ENCODE data around the gene GSTM2. TPM values are rescaled to one million over a fixed set of nuclear protein-coding genes. Genes with fewer than 3 reads are reported as not detected.
A peak's percentile ranks its signal among the peaks of the same experiment; 100 is the strongest.
"Not testable (repeated sequence)": the region's sequence is repeated elsewhere in the genome, so short reads cannot be mapped to it uniquely, and the experiment has no call there.

Gene GSTM2
- total RNA-seq, 2 experiments from 2014 or later, result 106 to 107 TPM

DNA sequence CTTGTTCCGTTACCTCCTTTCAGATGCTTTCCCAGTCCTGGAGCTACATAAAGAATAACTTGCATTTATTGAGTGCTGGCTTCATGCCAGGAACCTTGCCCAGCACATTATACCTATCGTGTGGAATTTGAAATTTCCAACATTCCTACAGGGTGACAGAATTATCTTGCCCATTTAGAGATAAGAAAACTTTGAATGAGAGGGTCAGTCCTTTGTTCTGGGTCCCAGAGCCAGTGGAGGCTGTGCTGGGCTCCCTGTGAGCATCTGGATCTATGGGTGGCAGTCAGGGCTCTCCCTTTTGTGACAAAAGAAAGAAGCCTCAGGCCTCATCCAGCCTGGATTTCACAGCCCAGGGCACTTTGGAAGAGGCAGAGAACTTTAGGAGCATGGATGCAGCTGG, 8.7 kb upstream of the GSTM2 start:
- peaks cover 54% of the 10 kb centered on the region for H3K36me3 Mint-ChIP-seq (ENCODE audit: low read depth)
- intact Hi-C loops (cut with DNase I, micrococcal nuclease), result no loop called here
- no peaks in the 10 kb centered on the region for H3K27me3 Mint-ChIP-seq
- H3K4me3 Mint-ChIP-seq, result peak overlapping the region; percentile 72
- Histone ChIP-seq H3K9me3 (ENCODE audit: control insufficient read depth in 1 of 2, insufficient read depth in 1 of 2, low read length in 2 of 2) (no peaks in the 10 kb centered on the region), H3K27ac (ENCODE audit: low read depth in 1 of 2, low read length in 2 of 2) (no peak overlapping the region), H3K27me3 (ENCODE audit: control insufficient read depth in 1 of 2, insufficient read depth in 2 of 2, low read length in 2 of 2) (no peaks in the 10 kb centered on the region), H3K4me1 (ENCODE audit: insufficient read depth, low read length) (peaks cover 16% of the 10 kb centered on the region), H3K4me3 (ENCODE audit: low read length) (no peak overlapping the region), H3K36me3 (ENCODE audit: insufficient read depth, low read length) (no peaks in the 10 kb centered on the region)
- ATAC-seq (ENCODE audit: poor library complexity) (no peak), DNase-seq (no peak)
- no peaks in the 10 kb centered on the region for H3K9me3 Mint-ChIP-seq
- CTCF ChIA-PET, result no interaction called here
- TF ChIP-seq CTCF (IDR thresholded peaks at IDR 0.05), result no peak
- H3K27ac Mint-ChIP-seq, result no peak overlapping the region
- POLR2A ChIA-PET, result no interaction called here
- peaks cover 40% of the 10 kb centered on the region for H3K4me1 Mint-ChIP-seq (ENCODE audit: low read depth)

DNA sequence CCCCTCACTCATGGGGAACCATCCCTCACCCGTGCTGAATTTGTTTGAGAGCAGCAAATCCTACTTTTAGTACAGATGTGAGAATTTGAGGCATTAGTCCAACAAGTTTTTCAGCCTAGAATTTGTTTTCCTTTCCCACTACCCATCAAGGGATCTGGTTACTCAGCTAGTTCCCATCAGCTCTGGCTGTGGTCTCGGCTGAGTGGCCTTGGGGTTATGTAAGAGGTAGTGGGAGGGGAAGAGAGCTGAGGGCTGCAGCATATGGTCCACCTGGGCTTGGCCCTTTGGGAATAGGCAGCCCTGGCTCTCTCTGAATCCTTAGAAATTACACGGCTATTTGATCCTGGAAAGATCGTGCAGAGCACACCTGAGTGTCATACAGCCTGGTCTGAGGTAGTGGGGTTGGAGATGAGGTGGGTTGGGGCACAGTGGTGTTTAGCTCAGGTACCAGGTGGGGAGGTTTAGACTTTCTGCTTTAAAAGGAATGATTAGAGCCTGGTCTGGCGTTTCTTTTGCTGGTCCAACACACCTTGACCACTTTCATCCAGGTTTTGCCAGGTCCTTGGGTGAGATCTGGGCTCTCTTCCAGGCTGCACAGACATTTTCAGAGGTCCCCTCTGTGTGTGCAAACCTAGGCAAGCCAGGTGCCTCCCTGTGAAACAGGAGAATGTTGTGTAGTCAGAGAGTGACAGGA, 7.7 kb upstream of the GSTM2 start:
- Histone ChIP-seq H3K27ac (ENCODE audit: low read depth in 1 of 2, low read length in 2 of 2) (no peak overlapping the region), H3K36me3 (ENCODE audit: insufficient read depth, low read length) (no peaks in the 10 kb centered on the region), H3K4me1 (ENCODE audit: insufficient read depth, low read length) (peaks cover 16% of the 10 kb centered on the region), H3K9me3 (ENCODE audit: control insufficient read depth in 1 of 2, insufficient read depth in 1 of 2, low read length in 2 of 2) (no peaks in the 10 kb centered on the region), H3K27me3 (ENCODE audit: control insufficient read depth in 1 of 2, insufficient read depth in 2 of 2, low read length in 2 of 2) (no peaks in the 10 kb centered on the region), H3K4me3 (ENCODE audit: low read length) (no peak overlapping the region)
- TF ChIP-seq CTCF (IDR thresholded peaks at IDR 0.05), result no peak
- ATAC-seq (ENCODE audit: poor library complexity) (no peak), DNase-seq (peak in 1 of 14 experiments; percentile 8)
- no peaks in the 10 kb centered on the region for H3K27me3 Mint-ChIP-seq
- H3K4me3 Mint-ChIP-seq, result no peak overlapping the region
- no peak overlapping the region for H3K27ac Mint-ChIP-seq
- H3K4me1 Mint-ChIP-seq (ENCODE audit: low read depth), result peaks cover 30% of the 10 kb centered on the region
- H3K9me3 Mint-ChIP-seq, result no peaks in the 10 kb centered on the region
- H3K36me3 Mint-ChIP-seq (ENCODE audit: low read depth), result peaks cover 54% of the 10 kb centered on the region
- intact Hi-C loops (cut with DNase I, micrococcal nuclease), result loop anchor here in 1 of 2 experiments (5.0 kb wide), 1 partner anchor 48 kb away; no protein-coding TSS in a partner anchor
- POLR2A ChIA-PET, result no interaction called here
- CTCF ChIA-PET, result no interaction called here

DNA sequence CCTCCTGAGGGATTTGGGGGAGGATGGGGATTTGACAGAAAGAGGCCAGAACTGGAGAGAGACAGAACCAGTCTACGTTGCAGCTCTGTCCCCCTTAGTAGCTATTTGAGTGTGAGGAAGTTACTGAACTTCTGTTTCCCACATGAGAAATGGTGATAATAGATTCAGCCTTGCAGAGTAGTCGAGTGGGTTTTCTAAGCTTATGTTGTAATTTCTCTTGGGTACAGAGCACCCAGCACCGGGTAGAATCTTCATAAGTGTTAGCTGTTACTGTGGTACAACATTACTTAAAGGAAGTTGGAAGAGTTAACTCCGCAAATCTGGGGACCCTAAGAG, 7.2 kb upstream of the GSTM2 start:
- H3K27ac ChIP-seq (ENCODE audit: low read depth in 1 of 2, low read length in 2 of 2); H3K27ac Mint-ChIP-seq; H3K36me3 ChIP-seq (ENCODE audit: insufficient read depth, low read length); POLR2A ChIA-PET; DNase-seq; H3K9me3 ChIP-seq (ENCODE audit: control insufficient read depth in 1 of 2, insufficient read depth in 1 of 2, low read length in 2 of 2); H3K4me3 ChIP-seq (ENCODE audit: low read length); H3K27me3 Mint-ChIP-seq; ATAC-seq (ENCODE audit: poor library complexity); H3K27me3 ChIP-seq (ENCODE audit: control insufficient read depth in 1 of 2, insufficient read depth in 2 of 2, low read length in 2 of 2); CTCF ChIA-PET; H3K9me3 Mint-ChIP-seq; H3K4me3 Mint-ChIP-seq: not testable (repeated sequence)
- peaks cover 51% of the 10 kb centered on the region for H3K36me3 Mint-ChIP-seq (ENCODE audit: low read depth)
- H3K4me1 ChIP-seq (ENCODE audit: insufficient read depth, low read length), result peaks cover 10% of the 10 kb centered on the region
- intact Hi-C loops (cut with DNase I, micrococcal nuclease), result loop anchor here in 1 of 2 experiments (5.0 kb wide), 1 partner anchor 48 kb away; no protein-coding TSS in a partner anchor
- H3K4me1 Mint-ChIP-seq (ENCODE audit: low read depth), result peaks cover 25% of the 10 kb centered on the region

DNA sequence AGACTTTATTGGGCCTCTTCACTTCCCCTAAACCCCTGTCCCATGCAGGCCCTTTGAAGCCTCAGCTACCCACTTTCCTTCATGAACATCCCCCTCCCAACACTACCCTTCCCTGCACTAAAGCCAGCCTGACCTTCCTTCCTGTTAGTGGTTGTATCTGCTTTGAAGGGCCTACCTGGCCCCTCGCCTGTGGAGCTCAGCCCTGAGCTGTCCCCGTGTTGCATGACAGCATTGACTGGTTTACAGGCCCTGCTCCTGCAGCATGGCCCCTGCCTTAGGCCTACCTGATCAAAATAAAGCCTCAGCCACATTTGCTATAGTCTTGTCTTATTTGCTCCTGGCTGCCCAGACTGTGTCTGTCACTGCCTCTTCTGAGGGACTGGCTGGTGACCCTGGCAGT, 6.5 kb upstream of the GSTM2 start:
- DNase-seq (peak in 1 of 14 experiments; percentile 1), ATAC-seq (ENCODE audit: poor library complexity) (no peak)
- intact Hi-C loops (cut with DNase I, micrococcal nuclease), result loop anchor here in 1 of 2 experiments (5.0 kb wide), 1 partner anchor 49 kb away; no protein-coding TSS in a partner anchor
- no peaks in the 10 kb centered on the region for H3K36me3 ChIP-seq (ENCODE audit: insufficient read depth, low read length)
- no peaks in the 10 kb centered on the region for H3K9me3 ChIP-seq (ENCODE audit: control insufficient read depth in 1 of 2, insufficient read depth in 1 of 2, low read length in 2 of 2)
- H3K4me3 ChIP-seq (ENCODE audit: low read length), result no peak overlapping the region
- no peaks in the 10 kb centered on the region for H3K27me3 ChIP-seq (ENCODE audit: control insufficient read depth in 1 of 2, insufficient read depth in 2 of 2, low read length in 2 of 2)
- Mint-ChIP-seq H3K27me3 (no peaks in the 10 kb centered on the region), H3K27ac (no peak overlapping the region), H3K36me3 (ENCODE audit: low read depth) (peaks cover 44% of the 10 kb centered on the region), H3K9me3 (no peaks in the 10 kb centered on the region), H3K4me3 (no peak overlapping the region), H3K4me1 (ENCODE audit: low read depth) (peaks cover 18% of the 10 kb centered on the region)
- peaks cover 4% of the 10 kb centered on the region for H3K4me1 ChIP-seq (ENCODE audit: insufficient read depth, low read length)
- no peak for TF ChIP-seq CTCF (IDR thresholded peaks at IDR 0.05)
- H3K27ac ChIP-seq (ENCODE audit: low read depth in 1 of 2, low read length in 2 of 2), result no peak overlapping the region
- ChIA-PET CTCF (interaction anchor here (0.9 kb wide), 1 partner anchor 21 kb away, joined by 3 read pairs; no protein-coding TSS in a partner anchor), POLR2A (no interaction called here)

Data from CD4-positive, alpha-beta T cell (primary cell).